Ureter (tissue), 1 donor: ENCODE data around the gene TPI1. TPM values are rescaled to one million over a fixed set of nuclear protein-coding genes. Genes with fewer than 3 reads are reported as not detected.
"Not testable (repeated sequence)": the region's sequence is repeated elsewhere in the genome, so short reads cannot be mapped to it uniquely, and the experiment has no call there.

Source experiments
- DNase-seq: peaks from one replicate; pipeline ENCODE4 v3.0.0-alpha.2; 2020; ENCODE audit warnings: low spot score
- total RNA-seq: library from RNA; stranded (reverse); gene quantifications from one replicate; pipeline ENCODE4 v1.2.4, GENCODE V29; 2023
- donor health status: DM: yes; HTN: yes; CAD: no.

TPI1 gene
- total RNA-seq, 1 donor from 2014 or later = 418 TPM

- no peak for DNase-seq
Measured at GRCh38 chr12:6894321-6894720, 27.0 kb downstream of the TPI1 start.

- DNase-seq = no peak
Measured at GRCh38 chr12:6896846-6897435, 29.6 kb downstream of the TPI1 start.

- DNase-seq = no peak
Measured at GRCh38 chr12:6899427-6899826, 32.1 kb downstream of the TPI1 start.

- peak; percentile 67 for DNase-seq
Measured at GRCh38 chr12:6899837-6900519, 32.6 kb downstream of the TPI1 start.

GRCh38 chr12:6902448-6902847 lies 35.1 kb downstream of the TPI1 start:
- DNase-seq = no peak

GRCh38 chr12:6903722-6904121 lies 36.4 kb downstream of the TPI1 start:
- DNase-seq = no peak

- peak; percentile 98 for DNase-seq
Measured at GRCh38 chr12:6904280-6905276, 37.2 kb downstream of the TPI1 start, which contains the start of gene LRRC23. Gene LRRC23 (plus strand): TSS chr12:6904822. CDS start chr12:6905634, 812 bp downstream.

- DNase-seq = no peak
Measured at GRCh38 chr12:6905414-6906040, 38.2 kb downstream of the TPI1 start.

GRCh38 chr12:6908141-6908540 lies 40.8 kb downstream of the TPI1 start:
- DNase-seq = not testable (repeated sequence)

GRCh38 chr12:6909421-6910145 lies 42.3 kb downstream of the TPI1 start:
- DNase-seq = no peak

GRCh38 chr12:6912164-6912935 lies 45.0 kb downstream of the TPI1 start:
- no peak for DNase-seq

GRCh38 chr12:6914246-6914946 lies 47.1 kb downstream of the TPI1 start, which contains the start of gene ENO2:
Gene ENO2 (plus strand): TSS chr12:6914580. CDS start chr12:6915833, 1,253 bp downstream.
- DNase-seq = peak; percentile 84

- DNase-seq = no peak
Measured at GRCh38 chr12:6914947-6915788, 47.8 kb downstream of the TPI1 start.

- DNase-seq = no peak
Measured at GRCh38 chr12:6915789-6916285, 48.5 kb downstream of the TPI1 start.

- DNase-seq = no peak
Measured at GRCh38 chr12:6916426-6917200, 49.3 kb downstream of the TPI1 start.

- DNase-seq = no peak
Measured at GRCh38 chr12:6917491-6918231, 50.3 kb downstream of the TPI1 start.

- no peak for DNase-seq
Measured at GRCh38 chr12:6919588-6919987, 52.3 kb downstream of the TPI1 start.
